DOHH2 (cell line): ENCODE measurements around the gene IFIT3.

Experiments
- H3F3A ChIP-seq: fragments of 200-600 bp; sonication (generic), shearing (Covaris generic); 2 replicates; pipeline ENCODE4 v1.6.0; 2016; ENCODE audit warnings: antibody characterized with exemption, mild to moderate bottlenecking; ENCODE audit not compliant: control insufficient read depth, insufficient read depth
- H3K27ac ChIP-seq: fragments of 200-600 bp; sonication (generic); 2 replicates; pipeline ENCODE4 v1.5.1; 2014; ENCODE audit warnings: low read depth, mild to moderate bottlenecking, low read length, moderate library complexity
- H3K27me3 ChIP-seq: fragments of 200-600 bp; sonication (generic); 2 replicates; pipeline ENCODE4 v1.6.1; 2014; ENCODE audit warnings: mild to moderate bottlenecking, low read length, mixed read lengths; ENCODE audit not compliant: control insufficient read depth
- H3K36me3 ChIP-seq: fragments of 200-600 bp; sonication (generic); 2 replicates; pipeline ENCODE4 v1.6.1; 2014; ENCODE audit warnings: mild to moderate bottlenecking, low read length, moderate library complexity, mixed read lengths; ENCODE audit not compliant: control insufficient read depth
- H3K4me1 ChIP-seq: fragments of 200-600 bp; sonication (generic); 2 replicates; pipeline ENCODE4 v1.6.1; 2014; ENCODE audit warnings: mild to moderate bottlenecking, low read length, mixed read lengths; ENCODE audit not compliant: control insufficient read depth
- H3K4me2 ChIP-seq: fragments of 200-600 bp; sonication (generic); 2 replicates; pipeline ENCODE4 v1.6.0; 2014; ENCODE audit warnings: mild to moderate bottlenecking, low read length, moderate library complexity
- H3K4me3 ChIP-seq: fragments of 200-600 bp; sonication (generic); 2 replicates; pipeline ENCODE4 v1.5.1; 2014; ENCODE audit warnings: mild to moderate bottlenecking, low read length, mixed read lengths
- H3K79me2 ChIP-seq: fragments of 200-600 bp; sonication (generic); 2 replicates; pipeline ENCODE4 v1.6.1; 2014; ENCODE audit warnings: mild to moderate bottlenecking, low read length, mixed read lengths; ENCODE audit not compliant: control insufficient read depth
- H3K9me2 ChIP-seq: fragments of 200-600 bp; sonication (generic); replicated peaks from 2 replicates; pipeline ENCODE4 v1.6.1; 2014; ENCODE audit warnings: mild to moderate bottlenecking, low read length, mixed read lengths; ENCODE audit not compliant: control insufficient read depth
- H3K9me3 ChIP-seq: fragments of 200-600 bp; sonication (generic); 2 replicates; pipeline ENCODE4 v1.6.1; 2014; ENCODE audit warnings: antibody characterized with exemption, low read length, mixed read lengths; ENCODE audit not compliant: control insufficient read depth, insufficient read depth
- H4K20me1 ChIP-seq: fragments of 200-600 bp; sonication (generic); 2 replicates; pipeline ENCODE4 v1.6.0; 2014; ENCODE audit warnings: low read depth, mild to moderate bottlenecking, antibody characterized with exemption, low read length, moderate library complexity; ENCODE audit not compliant: control insufficient read depth, insufficient read depth
- CTCF ChIP-seq: fragments of 200-600 bp; sonication (generic); IDR thresholded peaks from one replicate; pipeline ENCODE4 v1.5.1; 2014; ENCODE audit warnings: antibody characterized with exemption, mild to moderate bottlenecking, low read depth, low read length; ENCODE audit not compliant: poor library complexity, severe bottlenecking
- EZH2phosphoT487 ChIP-seq: fragments of 200-600 bp; sonication (generic); IDR thresholded peaks from 2 replicates; pipeline ENCODE4 v1.6.1; 2017; ENCODE audit warnings: borderline replicate concordance, mild to moderate bottlenecking, antibody characterized with exemption, low read length, moderate library complexity, mixed read lengths

Gene IFIT3

GRCh38 chr10:89351412-89351779, 23.6 kb downstream of the IFIT3 start:
- no peaks in the 10 kb centered on the region for H4K20me1 ChIP-seq
- no peak overlapping the region for H3K4me3 ChIP-seq
- no peaks in the 10 kb centered on the region for H3K9me2 ChIP-seq
- no peaks in the 10 kb centered on the region for H3K4me1 ChIP-seq
- H3K4me2 ChIP-seq = no peak overlapping the region
- no peaks in the 10 kb centered on the region for H3K79me2 ChIP-seq
- H3K27ac ChIP-seq = no peak overlapping the region
- no peak for TF ChIP-seq EZH2phosphoT487
- no peaks in the 10 kb centered on the region for H3K36me3 ChIP-seq
- peaks cover 18% of the 10 kb centered on the region for H3K27me3 ChIP-seq
- H3F3A ChIP-seq = no peaks in the 10 kb centered on the region
- H3K9me3 ChIP-seq = no peaks in the 10 kb centered on the region

GRCh38 chr10:89351780-89352597, 24.2 kb downstream of the IFIT3 start:
- no peaks in the 10 kb centered on the region for H3K4me1 ChIP-seq

GRCh38 chr10:89352802-89353201, 25.0 kb downstream of the IFIT3 start:
- no peaks in the 10 kb centered on the region for H3K9me2 ChIP-seq
- no peak overlapping the region for H3K4me2 ChIP-seq
- peaks cover 16% of the 10 kb centered on the region for H3K27me3 ChIP-seq
- H3K36me3 ChIP-seq = no peaks in the 10 kb centered on the region
- H3K27ac ChIP-seq = no peak overlapping the region
- H3K4me3 ChIP-seq = no peak overlapping the region
- no peaks in the 10 kb centered on the region for H3F3A ChIP-seq
- TF ChIP-seq CTCF = no peak
- no peak for TF ChIP-seq EZH2phosphoT487
- no peaks in the 10 kb centered on the region for H3K79me2 ChIP-seq
- H4K20me1 ChIP-seq = no peaks in the 10 kb centered on the region
- H3K4me1 ChIP-seq = no peaks in the 10 kb centered on the region
- H3K9me3 ChIP-seq = no peaks in the 10 kb centered on the region

More at GRCh38 chr10:89351780-89352597, 24.2 kb downstream of the IFIT3 start:
- no peak overlapping the region for H3K4me3 ChIP-seq
- H3K27ac ChIP-seq = no peak overlapping the region
- no peaks in the 10 kb centered on the region for H3K79me2 ChIP-seq
- no peaks in the 10 kb centered on the region for H3F3A ChIP-seq
- peaks cover 18% of the 10 kb centered on the region for H3K27me3 ChIP-seq
- no peak overlapping the region for H3K4me2 ChIP-seq
- TF ChIP-seq CTCF (no peak), EZH2phosphoT487 (no peak)
- H4K20me1 ChIP-seq = no peaks in the 10 kb centered on the region
- H3K9me2 ChIP-seq = no peaks in the 10 kb centered on the region
- H3K9me3 ChIP-seq = no peaks in the 10 kb centered on the region
- no peaks in the 10 kb centered on the region for H3K36me3 ChIP-seq

GRCh38 chr10:89355394-89355931, 27.7 kb downstream of the IFIT3 start:
- Histone ChIP-seq H3K27me3 (no peaks in the 10 kb centered on the region), H3K4me3 (no peak overlapping the region), H3K79me2 (no peaks in the 10 kb centered on the region), H3K27ac (no peak overlapping the region), H3K9me3 (no peaks in the 10 kb centered on the region), H3K4me1 (no peaks in the 10 kb centered on the region), H3K36me3 (no peaks in the 10 kb centered on the region), H3K4me2 (no peak overlapping the region), H3F3A (no peaks in the 10 kb centered on the region), H4K20me1 (no peaks in the 10 kb centered on the region), H3K9me2 (no peaks in the 10 kb centered on the region)
- no peak for TF ChIP-seq CTCF
- TF ChIP-seq EZH2phosphoT487 = no peak
